MG63 (cell line): ENCODE data around the gene LDLRAD4. TPM values are rescaled to one million over a fixed set of nuclear protein-coding genes. Genes with fewer than 3 reads are reported as not detected.

ENCODE experiments used
- DNase-seq: peaks from one replicate; pipeline ENCODE4 v3.0.0-alpha.2; 2020
- H3K27me3 ChIP-seq: fragments of 250-450 bp; sonication (Bioruptor Pico); 2 replicates; pipeline ENCODE4 v1.5.1; 2020; ENCODE audit warnings: mild to moderate bottlenecking, moderate library complexity
- H3K36me3 ChIP-seq: fragments of 250-450 bp; sonication (Bioruptor Pico); 2 replicates; pipeline ENCODE4 v1.5.1; 2020; ENCODE audit warnings: mild to moderate bottlenecking, moderate library complexity
- H3K4me3 ChIP-seq: fragments of 250-450 bp; sonication (Bioruptor Pico); 2 replicates; pipeline ENCODE4 v1.5.1; 2020; ENCODE audit warnings: mild to moderate bottlenecking, moderate library complexity
- H3K9me3 ChIP-seq: fragments of 250-450 bp; sonication (Bioruptor Pico); 2 replicates; pipeline ENCODE4 v1.5.1; 2020; ENCODE audit warnings: mild to moderate bottlenecking, moderate library complexity
- total RNA-seq: library from RNA; depleted of rRNA; stranded (reverse); fragments of >200 nt; shearing (Covaris generic); gene quantifications from 2 replicates; pipeline ENCODE4 v1.2.3, GENCODE V29; 2014; ENCODE audit warnings: low replicate concordance

Gene LDLRAD4
- total RNA-seq, 1 experiment from 2014 or later = 0.36 TPM

- no peak for DNase-seq
- Histone ChIP-seq H3K27me3 (peaks cover 6% of the 10 kb centered on the region; the same call in 1 of the 2 replicates), H3K36me3 (no peaks in the 10 kb centered on the region), H3K4me3 (no peak overlapping the region), H3K9me3 (no peaks in the 10 kb centered on the region)
Observed at GRCh38 chr18:13556502-13556901, 337.9 kb downstream of the LDLRAD4 start.

- Histone ChIP-seq H3K36me3 (no peaks in the 10 kb centered on the region), H3K27me3 (peaks cover 6% of the 10 kb centered on the region; the same call in 1 of the 2 replicates), H3K4me3 (no peak overlapping the region), H3K9me3 (no peaks in the 10 kb centered on the region)
- peak; percentile 10 for DNase-seq
Observed at GRCh38 chr18:13558124-13558523, 339.6 kb downstream of the LDLRAD4 start.

- peaks cover 5% of the 10 kb centered on the region; the same call in 1 of the 2 replicates for H3K27me3 ChIP-seq
- DNase-seq = no peak
- no peaks in the 10 kb centered on the region for H3K36me3 ChIP-seq
- H3K9me3 ChIP-seq = no peaks in the 10 kb centered on the region
- no peak overlapping the region for H3K4me3 ChIP-seq
Observed at GRCh38 chr18:13558790-13559189, 340.2 kb downstream of the LDLRAD4 start.

GRCh38 chr18:13559754-13560153 lies 341.2 kb downstream of the LDLRAD4 start:
- H3K27me3 ChIP-seq = no peaks in the 10 kb centered on the region; the same call in 1 of the 2 replicates
- H3K4me3 ChIP-seq = no peak overlapping the region
- no peaks in the 10 kb centered on the region for H3K36me3 ChIP-seq
- DNase-seq = no peak
- no peaks in the 10 kb centered on the region for H3K9me3 ChIP-seq

GRCh38 chr18:13560306-13560705 lies 341.7 kb downstream of the LDLRAD4 start:
- H3K9me3 ChIP-seq = no peaks in the 10 kb centered on the region
- H3K36me3 ChIP-seq = no peaks in the 10 kb centered on the region
- no peak overlapping the region for H3K4me3 ChIP-seq
- H3K27me3 ChIP-seq = no peaks in the 10 kb centered on the region; the same call in 1 of the 2 replicates
- no peak for DNase-seq

- Histone ChIP-seq H3K36me3 (no peaks in the 10 kb centered on the region), H3K4me3 (no peak overlapping the region)
Observed at GRCh38 chr18:13562494-13563029, 344.0 kb downstream of the LDLRAD4 start.

GRCh38 chr18:13563390-13563805 lies 344.8 kb downstream of the LDLRAD4 start:
- no peak for DNase-seq
- H3K36me3 ChIP-seq = no peaks in the 10 kb centered on the region
- no peaks in the 10 kb centered on the region for H3K9me3 ChIP-seq
- no peaks in the 10 kb centered on the region for H3K27me3 ChIP-seq
- H3K4me3 ChIP-seq = no peak overlapping the region

More at GRCh38 chr18:13562494-13563029, 344.0 kb downstream of the LDLRAD4 start:
- H3K9me3 ChIP-seq = no peaks in the 10 kb centered on the region
- no peaks in the 10 kb centered on the region for H3K27me3 ChIP-seq
- DNase-seq = no peak

GRCh38 chr18:13564579-13564978 lies 346.0 kb downstream of the LDLRAD4 start:
- Histone ChIP-seq H3K4me3 (no peak overlapping the region), H3K9me3 (no peaks in the 10 kb centered on the region), H3K36me3 (no peaks in the 10 kb centered on the region), H3K27me3 (no peaks in the 10 kb centered on the region)
- no peak for DNase-seq

GRCh38 chr18:13565228-13565627 lies 346.7 kb downstream of the LDLRAD4 start:
- Histone ChIP-seq H3K27me3 (no peaks in the 10 kb centered on the region), H3K4me3 (no peak overlapping the region), H3K36me3 (no peaks in the 10 kb centered on the region), H3K9me3 (no peaks in the 10 kb centered on the region)
- DNase-seq = no peak

GRCh38 chr18:13566941-13567746 lies 348.6 kb downstream of the LDLRAD4 start:
- no peaks in the 10 kb centered on the region for H3K27me3 ChIP-seq
- no peaks in the 10 kb centered on the region for H3K9me3 ChIP-seq
- H3K4me3 ChIP-seq = no peak overlapping the region
- no peak for DNase-seq
- no peaks in the 10 kb centered on the region for H3K36me3 ChIP-seq

- Histone ChIP-seq H3K36me3 (no peaks in the 10 kb centered on the region), H3K9me3 (no peaks in the 10 kb centered on the region), H3K27me3 (no peaks in the 10 kb centered on the region), H3K4me3 (no peak overlapping the region)
- no peak for DNase-seq
Observed at GRCh38 chr18:13568443-13569392, 350.2 kb downstream of the LDLRAD4 start.

GRCh38 chr18:13570216-13570615 lies 351.7 kb downstream of the LDLRAD4 start:
- no peak for DNase-seq
- H3K4me3 ChIP-seq = no peak overlapping the region
- no peaks in the 10 kb centered on the region for H3K27me3 ChIP-seq

GRCh38 chr18:13570856-13571495 lies 352.4 kb downstream of the LDLRAD4 start:
- H3K4me3 ChIP-seq = no peak overlapping the region
- no peaks in the 10 kb centered on the region for H3K9me3 ChIP-seq
- H3K27me3 ChIP-seq = no peaks in the 10 kb centered on the region
- peak; percentile 27 for DNase-seq
- no peaks in the 10 kb centered on the region for H3K36me3 ChIP-seq

More at GRCh38 chr18:13570216-13570615, 351.7 kb downstream of the LDLRAD4 start:
- H3K36me3 ChIP-seq = no peaks in the 10 kb centered on the region
- no peaks in the 10 kb centered on the region for H3K9me3 ChIP-seq

- H3K36me3 ChIP-seq = no peaks in the 10 kb centered on the region
- DNase-seq = no peak
- H3K4me3 ChIP-seq = no peak overlapping the region
- H3K9me3 ChIP-seq = no peaks in the 10 kb centered on the region
- H3K27me3 ChIP-seq = no peaks in the 10 kb centered on the region
Observed at GRCh38 chr18:13572148-13572547, 353.6 kb downstream of the LDLRAD4 start.

GRCh38 chr18:13572721-13573120 lies 354.2 kb downstream of the LDLRAD4 start:
- Histone ChIP-seq H3K36me3 (no peaks in the 10 kb centered on the region), H3K27me3 (no peaks in the 10 kb centered on the region), H3K4me3 (no peak overlapping the region), H3K9me3 (no peaks in the 10 kb centered on the region)
- DNase-seq = no peak

GRCh38 chr18:13573750-13574149 lies 355.2 kb downstream of the LDLRAD4 start:
- no peak for DNase-seq
- H3K4me3 ChIP-seq = no peak overlapping the region
- no peaks in the 10 kb centered on the region for H3K36me3 ChIP-seq
- no peaks in the 10 kb centered on the region for H3K27me3 ChIP-seq
- H3K9me3 ChIP-seq = no peaks in the 10 kb centered on the region
